Neutrophil (primary cell): ENCODE data around the gene ACTR3.
A peak's percentile ranks its signal among the peaks of the same experiment; 100 is the strongest.

Source experiments
- H3K27ac ChIP-seq: fragments of 200-600 bp; sonication (generic); 2 replicates; pipeline ENCODE4 v1.5.1; 2016; ENCODE audit warnings: mild to moderate bottlenecking, moderate library complexity
- H3K27me3 ChIP-seq: fragments of 200-600 bp; sonication (generic); 2 replicates; pipeline ENCODE4 v1.6.0; 2016; ENCODE audit warnings: mild to moderate bottlenecking
- H3K36me3 ChIP-seq: fragments of 200-600 bp; sonication (generic); 2 replicates; pipeline ENCODE4 v1.5.1; 2017
- H3K4me1 ChIP-seq, 2 experiments: fragments of 200-600 bp in 1 of 2; sonication (generic) in 1 of 2; 1 replicate in 1 of 2; 2 replicates in 1 of 2; pipeline versions ENCODE4 v1.5.1 to v1.6.1; 2013 to 2016; ENCODE audit warnings: low read depth in 1 of 2, low read length in 1 of 2, mild to moderate bottlenecking in 1 of 2, moderate library complexity in 1 of 2; ENCODE audit not compliant: control insufficient read depth in 1 of 2, insufficient read depth in 1 of 2
- H3K4me3 ChIP-seq, 2 experiments: fragments of 200-600 bp in 1 of 2; sonication (generic) in 1 of 2; 1 replicate in 1 of 2; 2 replicates in 1 of 2; pipeline ENCODE4 v1.5.1; 2013 to 2016; ENCODE audit warnings: low read depth in 1 of 2, low read length in 1 of 2, mild to moderate bottlenecking in 1 of 2, moderate library complexity in 1 of 2
- H3K9me3 ChIP-seq: fragments of 200-600 bp; sonication (generic); 2 replicates; pipeline ENCODE4 v1.5.1; 2016
- TF ChIP-seq, protein P1 (sequence below): fragments of 200-600 bp; sonication (generic); IDR thresholded peaks from 2 replicates; pipeline ENCODE4 v1.5.1; 2016; ENCODE audit warnings: antibody characterized with exemption

Gene ACTR3

DNA sequence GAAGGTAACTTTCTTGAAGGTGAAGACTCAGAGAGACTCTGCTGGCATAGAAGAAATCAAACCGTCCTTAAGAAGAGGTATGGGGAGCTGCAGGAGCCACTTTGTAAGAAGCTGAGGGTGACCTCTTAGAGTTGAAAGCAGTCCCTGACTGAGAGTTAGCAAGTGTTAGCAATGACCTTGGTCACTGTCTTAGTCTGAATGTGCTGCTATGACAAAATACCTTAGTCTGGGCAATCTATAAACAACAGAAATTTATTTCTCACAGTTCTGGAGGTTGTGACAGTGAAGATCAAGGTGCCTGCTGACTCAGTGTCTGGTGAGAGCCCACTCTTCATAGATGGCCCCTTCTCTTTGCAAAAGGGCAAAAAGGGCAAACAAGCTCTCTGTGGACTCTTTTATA is 35.7 kb upstream of the ACTR3 start:
- H3K4me3 ChIP-seq: no peak overlapping the region
- H3K27ac ChIP-seq: no peak overlapping the region

DNA sequence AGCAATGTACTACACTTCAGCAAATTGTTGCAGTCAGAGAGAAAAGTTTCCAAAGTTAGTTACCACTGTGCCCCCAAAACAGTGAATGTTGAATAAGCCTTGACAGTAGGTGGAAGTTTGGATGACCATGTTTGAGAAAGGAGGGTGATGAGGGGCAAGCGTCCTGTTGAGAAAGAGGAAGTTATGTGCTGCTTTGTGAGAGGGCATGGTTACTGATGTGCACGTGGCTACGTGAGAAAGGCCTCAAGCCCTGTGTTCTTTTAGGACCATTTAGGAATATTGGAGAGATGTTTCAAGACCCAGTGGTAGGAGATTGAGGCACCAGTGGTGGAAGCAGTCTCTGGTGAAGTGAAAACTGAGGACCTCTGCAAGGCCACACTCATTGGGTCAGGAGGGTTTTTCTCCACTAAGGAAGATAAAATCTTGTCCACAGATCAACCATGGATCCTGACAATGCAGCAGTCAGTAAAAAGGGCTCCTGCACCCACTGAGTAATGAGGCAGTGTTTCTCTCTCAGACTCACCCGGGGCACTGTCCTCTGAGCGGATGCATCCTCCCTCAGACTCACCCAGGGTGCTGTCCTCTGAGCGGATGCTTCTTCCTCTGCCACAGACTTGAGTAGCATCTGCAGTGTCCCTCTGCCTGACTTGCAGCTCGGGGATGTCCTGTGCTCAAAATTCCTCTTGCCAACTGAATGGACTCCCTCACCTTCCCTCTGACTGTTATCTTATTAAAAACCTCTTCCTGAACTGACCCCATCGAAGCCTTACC is 34.7 kb upstream of the ACTR3 start:
- H3K36me3 ChIP-seq: no peaks in the 10 kb centered on the region
- no peak overlapping the region for H3K4me3 ChIP-seq
- TF ChIP-seq, protein P1, sequence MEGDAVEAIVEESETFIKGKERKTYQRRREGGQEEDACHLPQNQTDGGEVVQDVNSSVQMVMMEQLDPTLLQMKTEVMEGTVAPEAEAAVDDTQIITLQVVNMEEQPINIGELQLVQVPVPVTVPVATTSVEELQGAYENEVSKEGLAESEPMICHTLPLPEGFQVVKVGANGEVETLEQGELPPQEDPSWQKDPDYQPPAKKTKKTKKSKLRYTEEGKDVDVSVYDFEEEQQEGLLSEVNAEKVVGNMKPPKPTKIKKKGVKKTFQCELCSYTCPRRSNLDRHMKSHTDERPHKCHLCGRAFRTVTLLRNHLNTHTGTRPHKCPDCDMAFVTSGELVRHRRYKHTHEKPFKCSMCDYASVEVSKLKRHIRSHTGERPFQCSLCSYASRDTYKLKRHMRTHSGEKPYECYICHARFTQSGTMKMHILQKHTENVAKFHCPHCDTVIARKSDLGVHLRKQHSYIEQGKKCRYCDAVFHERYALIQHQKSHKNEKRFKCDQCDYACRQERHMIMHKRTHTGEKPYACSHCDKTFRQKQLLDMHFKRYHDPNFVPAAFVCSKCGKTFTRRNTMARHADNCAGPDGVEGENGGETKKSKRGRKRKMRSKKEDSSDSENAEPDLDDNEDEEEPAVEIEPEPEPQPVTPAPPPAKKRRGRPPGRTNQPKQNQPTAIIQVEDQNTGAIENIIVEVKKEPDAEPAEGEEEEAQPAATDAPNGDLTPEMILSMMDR: no peak
- peak overlapping the region; percentile 28 for H3K27ac ChIP-seq
- peaks cover 28 to 39% of the 10 kb centered on the region in 2 experiments for H3K4me1 ChIP-seq
- H3K9me3 ChIP-seq: no peaks in the 10 kb centered on the region
- H3K27me3 ChIP-seq: no peaks in the 10 kb centered on the region

More for the DNA sequence above, 35.7 kb upstream of the ACTR3 start:
- TF ChIP-seq, protein P1: no peak
- Histone ChIP-seq H3K36me3 (no peaks in the 10 kb centered on the region), H3K27me3 (no peaks in the 10 kb centered on the region), H3K4me1 (peaks cover 28 to 39% of the 10 kb centered on the region in 2 experiments), H3K9me3 (no peaks in the 10 kb centered on the region)

DNA sequence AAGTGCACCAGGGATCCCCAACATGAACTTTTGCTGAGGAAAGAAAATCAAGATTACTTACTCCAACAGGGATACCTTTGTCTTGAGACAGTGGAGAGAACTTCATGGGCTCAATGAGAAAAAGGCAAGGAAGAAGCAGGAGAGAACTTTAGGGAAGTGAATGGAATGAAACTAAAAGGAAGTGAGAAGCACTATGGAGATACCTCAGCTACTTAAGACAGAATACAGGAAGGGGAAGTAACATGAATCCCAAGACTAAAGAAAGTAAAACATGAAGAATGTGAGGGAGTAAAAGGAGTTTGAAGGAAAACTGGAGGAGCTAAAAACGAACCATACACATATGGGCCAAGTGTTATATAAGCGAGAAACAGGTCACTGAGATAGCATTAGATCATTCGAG is 32.4 kb upstream of the ACTR3 start:
- Histone ChIP-seq H3K27me3 (no peaks in the 10 kb centered on the region), H3K9me3 (no peaks in the 10 kb centered on the region), H3K27ac (peak overlapping the region; percentile 76), H3K4me3 (no peak overlapping the region), H3K4me1 (peaks cover 23 to 38% of the 10 kb centered on the region in 2 experiments), H3K36me3 (no peaks in the 10 kb centered on the region)
- TF ChIP-seq, protein P1: no peak

DNA sequence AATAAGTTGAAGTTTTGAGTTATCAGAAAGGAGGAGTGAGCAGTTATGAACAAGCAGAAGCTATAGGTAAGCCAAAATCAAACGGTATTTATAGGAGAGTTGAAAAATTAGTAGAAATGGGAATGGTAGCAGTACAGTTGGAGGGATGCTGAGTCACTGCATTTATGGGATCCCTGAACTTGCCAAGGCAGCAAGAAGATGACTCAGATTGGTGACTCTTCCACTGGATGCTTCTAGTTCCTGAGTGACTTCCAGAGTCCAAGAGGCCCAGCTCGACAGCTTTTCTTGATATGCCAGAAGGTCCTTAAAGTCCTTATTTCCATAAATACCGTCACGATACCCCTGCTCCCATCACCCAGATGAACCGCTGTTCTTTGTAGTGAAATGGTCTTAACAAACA is 31.1 kb upstream of the ACTR3 start:
- Histone ChIP-seq H3K27me3 (no peaks in the 10 kb centered on the region), H3K9me3 (no peaks in the 10 kb centered on the region), H3K27ac (peak overlapping the region; percentile 76), H3K36me3 (no peaks in the 10 kb centered on the region), H3K4me1 (peaks cover 28 to 49% of the 10 kb centered on the region in 2 experiments), H3K4me3 (no peak overlapping the region)
- TF ChIP-seq, protein P1: no peak

DNA sequence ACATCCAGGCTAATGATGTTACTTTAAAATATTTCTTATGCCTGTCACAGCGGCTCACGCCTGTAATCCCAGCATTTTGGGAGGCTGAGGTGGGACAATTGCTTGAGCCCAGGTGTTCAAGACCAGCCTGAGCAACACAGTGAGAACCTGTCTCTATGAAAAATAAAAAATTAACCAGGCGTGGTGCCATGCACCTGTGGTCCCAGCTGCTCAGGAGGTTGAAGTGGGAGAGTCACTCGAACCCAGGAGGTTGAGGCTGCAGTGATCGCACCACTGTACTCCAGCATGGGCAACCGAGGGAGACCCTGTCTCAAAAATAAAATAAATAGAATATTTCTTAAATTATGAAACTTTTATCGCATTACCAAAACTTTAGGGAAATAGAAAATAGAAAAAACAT is 28.1 kb upstream of the ACTR3 start:
- H3K9me3 ChIP-seq: no peaks in the 10 kb centered on the region
- H3K27ac ChIP-seq: no peak overlapping the region
- no peaks in the 10 kb centered on the region for H3K36me3 ChIP-seq
- H3K4me1 ChIP-seq: peaks cover 21 to 35% of the 10 kb centered on the region in 2 experiments
- TF ChIP-seq, protein P1: no peak
- H3K27me3 ChIP-seq: no peaks in the 10 kb centered on the region
- H3K4me3 ChIP-seq: no peak overlapping the region
